Activated T-cell treated with anti-CD3 and anti-CD28 coated beads for 24 hours (primary cell): ENCODE measurements around the gene CFAP119.

Experiments
- DNase-seq: peaks from one replicate; pipeline ENCODE4 v3.0.0-alpha.2; 2020; ENCODE audit warnings: low read depth

CFAP119 gene

GRCh38 chr16:30762991-30763725 lies 1.3 kb upstream of the CFAP119 start:
- DNase-seq: no peak

GRCh38 chr16:30761427-30761927 lies 385 bp downstream of the CFAP119 start:
- peak; percentile 32 for DNase-seq

GRCh38 chr16:30760577-30761426 lies 1.1 kb downstream of the CFAP119 start:
- no peak for DNase-seq

GRCh38 chr16:30760001-30760559 lies 1.8 kb downstream of the CFAP119 start:
- DNase-seq: no peak

- DNase-seq: no peak
These were observed 2.8 kb downstream of the CFAP119 start for GRCh38 chr16:30758988-30759491.

- no peak for DNase-seq
These were observed 4.5 kb downstream of the CFAP119 start for GRCh38 chr16:30757316-30757715.

GRCh38 chr16:30756781-30757100 lies 5.1 kb downstream of the CFAP119 start:
- no peak for DNase-seq

GRCh38 chr16:30755955-30756780 lies 5.7 kb downstream of the CFAP119 start:
- DNase-seq: no peak

- DNase-seq: no peak
These were observed 8.3 kb downstream of the CFAP119 start for GRCh38 chr16:30753596-30753995.

- no peak for DNase-seq
These were observed 10.9 kb downstream of the CFAP119 start for GRCh38 chr16:30750876-30751465.

GRCh38 chr16:30750201-30750600 lies 11.7 kb downstream of the CFAP119 start:
- DNase-seq: no peak

GRCh38 chr16:30748634-30749445 lies 13.0 kb downstream of the CFAP119 start:
- no peak for DNase-seq

- peak; percentile 96 for DNase-seq
These were observed 13.8 kb downstream of the CFAP119 start, which contains the start of gene PHKG2 for GRCh38 chr16:30747799-30748633. Gene PHKG2 (plus strand): TSS chr16:30748425. CDS start chr16:30748821, 396 bp downstream.

- no peak for DNase-seq
These were observed 14.5 kb downstream of the CFAP119 start for GRCh38 chr16:30747331-30747730.

- no peak for DNase-seq
These were observed 15.2 kb downstream of the CFAP119 start for GRCh38 chr16:30746638-30747175.

- DNase-seq: no peak
These were observed 16.8 kb downstream of the CFAP119 start for GRCh38 chr16:30745082-30745481.

- DNase-seq: no peak
These were observed 17.7 kb downstream of the CFAP119 start for GRCh38 chr16:30744183-30744582.

- no peak for DNase-seq
These were observed 18.1 kb downstream of the CFAP119 start for GRCh38 chr16:30743716-30744115.

- no peak for DNase-seq
These were observed 20.4 kb downstream of the CFAP119 start for GRCh38 chr16:30741461-30741914.
